Measurements from ENCODE around the gene PCDH12.

PCDH12 gene

GRCh38 chr5:141992349-141992963 lies 34.5 kb upstream of the PCDH12 start:
- Histone ChIP-seq H3K4me3 (ENCODE audit: insufficient read depth, low read depth, low read length, poor library complexity, severe bottlenecking) (no peak overlapping the region), H3K36me3 (ENCODE audit: control insufficient read depth, insufficient read depth, low read length) (peaks cover 9% of the 10 kb centered on the region), H3K27me3 (replicated peaks; ENCODE audit: control insufficient read depth, insufficient read depth, low read length, poor library complexity, severe bottlenecking) (no peaks in the 10 kb centered on the region), H3K4me1 (ENCODE audit: control insufficient read depth, insufficient read depth, low read length, poor library complexity, severe bottlenecking) (no peaks in the 10 kb centered on the region), H3K9me3 (ENCODE audit: control insufficient read depth, low read length) (no peaks in the 10 kb centered on the region), H3K27ac (ENCODE audit: insufficient read depth, low read length, poor library complexity, severe bottlenecking) (no peak overlapping the region)
- peak; percentile 45 to 72 (median 56) for DNase-seq

GRCh38 chr5:141989720-141990119 lies 31.7 kb upstream of the PCDH12 start:
- no peak overlapping the region for H3K4me3 ChIP-seq (ENCODE audit: insufficient read depth, low read depth, low read length, poor library complexity, severe bottlenecking)
- no peaks in the 10 kb centered on the region for H3K27me3 ChIP-seq (replicated peaks; ENCODE audit: control insufficient read depth, insufficient read depth, low read length, poor library complexity, severe bottlenecking)
- no peaks in the 10 kb centered on the region for H3K9me3 ChIP-seq (ENCODE audit: control insufficient read depth, low read length)
- DNase-seq, result no peak
- peaks cover 21% of the 10 kb centered on the region for H3K36me3 ChIP-seq (ENCODE audit: control insufficient read depth, insufficient read depth, low read length)
- H3K4me1 ChIP-seq (ENCODE audit: control insufficient read depth, insufficient read depth, low read length, poor library complexity, severe bottlenecking), result no peaks in the 10 kb centered on the region
- no peak overlapping the region for H3K27ac ChIP-seq (ENCODE audit: insufficient read depth, low read length, poor library complexity, severe bottlenecking)

- Histone ChIP-seq H3K27ac (ENCODE audit: insufficient read depth, low read length, poor library complexity, severe bottlenecking) (no peak overlapping the region), H3K36me3 (ENCODE audit: control insufficient read depth, insufficient read depth, low read length) (peaks cover 55% of the 10 kb centered on the region), H3K27me3 (replicated peaks; ENCODE audit: control insufficient read depth, insufficient read depth, low read length, poor library complexity, severe bottlenecking) (no peaks in the 10 kb centered on the region), H3K4me1 (ENCODE audit: control insufficient read depth, insufficient read depth, low read length, poor library complexity, severe bottlenecking) (no peaks in the 10 kb centered on the region), H3K4me3 (ENCODE audit: insufficient read depth, low read depth, low read length, poor library complexity, severe bottlenecking) (no peak overlapping the region), H3K9me3 (ENCODE audit: control insufficient read depth, low read length) (no peaks in the 10 kb centered on the region)
- no peak for DNase-seq
Measured at GRCh38 chr5:141986072-141986471, 28.1 kb upstream of the PCDH12 start.

- H3K36me3 ChIP-seq (ENCODE audit: control insufficient read depth, insufficient read depth, low read length), result peaks cover 72% of the 10 kb centered on the region
- DNase-seq, result no peak
- no peak overlapping the region for H3K4me3 ChIP-seq (ENCODE audit: insufficient read depth, low read depth, low read length, poor library complexity, severe bottlenecking)
- H3K27ac ChIP-seq (ENCODE audit: insufficient read depth, low read length, poor library complexity, severe bottlenecking), result no peak overlapping the region
- H3K9me3 ChIP-seq (ENCODE audit: control insufficient read depth, low read length), result no peaks in the 10 kb centered on the region
- no peaks in the 10 kb centered on the region for H3K4me1 ChIP-seq (ENCODE audit: control insufficient read depth, insufficient read depth, low read length, poor library complexity, severe bottlenecking)
- H3K27me3 ChIP-seq (replicated peaks; ENCODE audit: control insufficient read depth, insufficient read depth, low read length, poor library complexity, severe bottlenecking), result no peaks in the 10 kb centered on the region
Measured at GRCh38 chr5:141982626-141983025, 24.6 kb upstream of the PCDH12 start.

GRCh38 chr5:141978389-141978788 lies 20.4 kb upstream of the PCDH12 start:
- no peaks in the 10 kb centered on the region for H3K4me1 ChIP-seq (ENCODE audit: control insufficient read depth, insufficient read depth, low read length, poor library complexity, severe bottlenecking)
- no peak overlapping the region for H3K27ac ChIP-seq (ENCODE audit: insufficient read depth, low read length, poor library complexity, severe bottlenecking)
- no peaks in the 10 kb centered on the region for H3K9me3 ChIP-seq (ENCODE audit: control insufficient read depth, low read length)
- peaks cover 76% of the 10 kb centered on the region for H3K36me3 ChIP-seq (ENCODE audit: control insufficient read depth, insufficient read depth, low read length)
- no peak for DNase-seq
- H3K27me3 ChIP-seq (replicated peaks; ENCODE audit: control insufficient read depth, insufficient read depth, low read length, poor library complexity, severe bottlenecking), result no peaks in the 10 kb centered on the region
- H3K4me3 ChIP-seq (ENCODE audit: insufficient read depth, low read depth, low read length, poor library complexity, severe bottlenecking), result no peak overlapping the region

GRCh38 chr5:141976176-141976575 lies 18.2 kb upstream of the PCDH12 start:
- DNase-seq, result no peak
- H3K4me3 ChIP-seq (ENCODE audit: insufficient read depth, low read depth, low read length, poor library complexity, severe bottlenecking), result no peak overlapping the region
- no peak overlapping the region for H3K27ac ChIP-seq (ENCODE audit: insufficient read depth, low read length, poor library complexity, severe bottlenecking)
- no peaks in the 10 kb centered on the region for H3K4me1 ChIP-seq (ENCODE audit: control insufficient read depth, insufficient read depth, low read length, poor library complexity, severe bottlenecking)
- H3K27me3 ChIP-seq (replicated peaks; ENCODE audit: control insufficient read depth, insufficient read depth, low read length, poor library complexity, severe bottlenecking), result no peaks in the 10 kb centered on the region
- no peaks in the 10 kb centered on the region for H3K9me3 ChIP-seq (ENCODE audit: control insufficient read depth, low read length)
- H3K36me3 ChIP-seq (ENCODE audit: control insufficient read depth, insufficient read depth, low read length), result peaks cover 56% of the 10 kb centered on the region

GRCh38 chr5:141973871-141974595 lies 16.0 kb upstream of the PCDH12 start:
- H3K9me3 ChIP-seq (ENCODE audit: control insufficient read depth, low read length), result no peaks in the 10 kb centered on the region
- no peak overlapping the region for H3K4me3 ChIP-seq (ENCODE audit: insufficient read depth, low read depth, low read length, poor library complexity, severe bottlenecking)
- no peak overlapping the region for H3K27ac ChIP-seq (ENCODE audit: insufficient read depth, low read length, poor library complexity, severe bottlenecking)
- H3K27me3 ChIP-seq (replicated peaks; ENCODE audit: control insufficient read depth, insufficient read depth, low read length, poor library complexity, severe bottlenecking), result no peaks in the 10 kb centered on the region
- H3K4me1 ChIP-seq (ENCODE audit: control insufficient read depth, insufficient read depth, low read length, poor library complexity, severe bottlenecking), result peaks cover 10% of the 10 kb centered on the region
- no peak for DNase-seq
- H3K36me3 ChIP-seq (ENCODE audit: control insufficient read depth, insufficient read depth, low read length), result peaks cover 41% of the 10 kb centered on the region

GRCh38 chr5:141969783-141970771 lies 12.1 kb upstream of the PCDH12 start:
- no peaks in the 10 kb centered on the region for H3K9me3 ChIP-seq (ENCODE audit: control insufficient read depth, low read length)
- DNase-seq, result no peak
- H3K36me3 ChIP-seq (ENCODE audit: control insufficient read depth, insufficient read depth, low read length), result peaks cover 11% of the 10 kb centered on the region
- H3K4me1 ChIP-seq (ENCODE audit: control insufficient read depth, insufficient read depth, low read length, poor library complexity, severe bottlenecking), result peaks cover 10% of the 10 kb centered on the region
- peak overlapping the region; percentile 83 for H3K27ac ChIP-seq (ENCODE audit: insufficient read depth, low read length, poor library complexity, severe bottlenecking)
- H3K4me3 ChIP-seq (ENCODE audit: insufficient read depth, low read depth, low read length, poor library complexity, severe bottlenecking), result peak overlapping the region; percentile 65
- no peaks in the 10 kb centered on the region for H3K27me3 ChIP-seq (replicated peaks; ENCODE audit: control insufficient read depth, insufficient read depth, low read length, poor library complexity, severe bottlenecking)

- Histone ChIP-seq H3K36me3 (ENCODE audit: control insufficient read depth, insufficient read depth, low read length) (peaks cover 3% of the 10 kb centered on the region), H3K27ac (ENCODE audit: insufficient read depth, low read length, poor library complexity, severe bottlenecking) (peak within 1 kb of the TSS; percentile 83), H3K27me3 (replicated peaks; ENCODE audit: control insufficient read depth, insufficient read depth, low read length, poor library complexity, severe bottlenecking) (no peaks in the 10 kb centered on the region), H3K4me3 (ENCODE audit: insufficient read depth, low read depth, low read length, poor library complexity, severe bottlenecking) (peak within 1 kb of the TSS; percentile 65), H3K9me3 (ENCODE audit: control insufficient read depth, low read length) (no peaks in the 10 kb centered on the region), H3K4me1 (ENCODE audit: control insufficient read depth, insufficient read depth, low read length, poor library complexity, severe bottlenecking) (peaks cover 10% of the 10 kb centered on the region)
- DNase-seq, result peak; percentile 87 to 88 (median 88)
Measured at GRCh38 chr5:141968914-141969608, 11.1 kb upstream of the PCDH12 start, which contains the start of gene RNF14. Gene RNF14, plus strand, starts transcription at chr5:141969105. Its CDS starts 4,484 bp downstream, at chr5:141973589.
